HFFc6 (cell line): Measurements from ENCODE around the gene RNF182. TPM values are rescaled to one million over a fixed set of nuclear protein-coding genes. Genes with fewer than 3 reads are reported as not detected.
"Not testable (repeated sequence)": the region's sequence is repeated elsewhere in the genome, so short reads cannot be mapped to it uniquely, and the experiment has no call there.

Experiments
- DNase-seq: peaks from one replicate; pipeline ENCODE4 v3.0.0-alpha.2; 2018
- H3K27ac Mint-ChIP-seq: 2 replicates; pipeline ENCODE4 v1.8.0; 2020; ENCODE audit warnings: mild to moderate bottlenecking, mixed read lengths
- H3K27me3 Mint-ChIP-seq: 2 replicates; pipeline ENCODE4 v1.8.0; 2021; ENCODE audit warnings: mild to moderate bottlenecking, moderate library complexity, mixed read lengths; ENCODE audit not compliant: insufficient read depth
- H3K36me3 Mint-ChIP-seq: 2 replicates; pipeline ENCODE4 v1.8.0; 2021; ENCODE audit warnings: low read depth, mixed read lengths
- H3K4me1 Mint-ChIP-seq: 2 replicates; pipeline ENCODE4 v1.8.0; 2020; ENCODE audit warnings: low read depth, mixed read lengths
- H3K4me3 Mint-ChIP-seq: 2 replicates; pipeline ENCODE4 v1.8.0; 2020; ENCODE audit warnings: mild to moderate bottlenecking, moderate library complexity, mixed read lengths
- H3K9me3 Mint-ChIP-seq: 2 replicates; pipeline ENCODE4 v1.8.0; 2020; ENCODE audit warnings: mild to moderate bottlenecking, mixed read lengths
- total RNA-seq, 6 experiments: library from RNA; stranded (reverse); fragmentation: NEBNext Ultra II Directional; extraction: Animal tissue kit (Norgen Biotek cat#: 25700); gene quantifications; 2 replicates in 1 of 6; 3 replicates in 5 of 6; pipeline ENCODE4 v1.2.3, GENCODE V29; 2021
- TF ChIP-seq, protein P1 (sequence below): fragments of 200-600 bp; sonication (generic); IDR thresholded peaks from 2 replicates; pipeline ENCODE4 v1.5.0; 2021; ENCODE audit warnings: antibody characterized with exemption, mild to moderate bottlenecking

Gene RNF182
- total RNA-seq, 6 experiments from 2014 or later, result 0.48 to 6.1 (median 0.84) TPM

- Mint-ChIP-seq H3K9me3 (peaks cover 9% of the 10 kb centered on the region; the same call in 1 of the 2 replicates), H3K27ac (no peak overlapping the region), H3K4me3 (no peak overlapping the region), H3K27me3 (peaks cover 5% of the 10 kb centered on the region; the same call in 1 of the 2 replicates), H3K36me3 (peaks cover 9% of the 10 kb centered on the region), H3K4me1 (no peaks in the 10 kb centered on the region)
- TF ChIP-seq, protein P1, sequence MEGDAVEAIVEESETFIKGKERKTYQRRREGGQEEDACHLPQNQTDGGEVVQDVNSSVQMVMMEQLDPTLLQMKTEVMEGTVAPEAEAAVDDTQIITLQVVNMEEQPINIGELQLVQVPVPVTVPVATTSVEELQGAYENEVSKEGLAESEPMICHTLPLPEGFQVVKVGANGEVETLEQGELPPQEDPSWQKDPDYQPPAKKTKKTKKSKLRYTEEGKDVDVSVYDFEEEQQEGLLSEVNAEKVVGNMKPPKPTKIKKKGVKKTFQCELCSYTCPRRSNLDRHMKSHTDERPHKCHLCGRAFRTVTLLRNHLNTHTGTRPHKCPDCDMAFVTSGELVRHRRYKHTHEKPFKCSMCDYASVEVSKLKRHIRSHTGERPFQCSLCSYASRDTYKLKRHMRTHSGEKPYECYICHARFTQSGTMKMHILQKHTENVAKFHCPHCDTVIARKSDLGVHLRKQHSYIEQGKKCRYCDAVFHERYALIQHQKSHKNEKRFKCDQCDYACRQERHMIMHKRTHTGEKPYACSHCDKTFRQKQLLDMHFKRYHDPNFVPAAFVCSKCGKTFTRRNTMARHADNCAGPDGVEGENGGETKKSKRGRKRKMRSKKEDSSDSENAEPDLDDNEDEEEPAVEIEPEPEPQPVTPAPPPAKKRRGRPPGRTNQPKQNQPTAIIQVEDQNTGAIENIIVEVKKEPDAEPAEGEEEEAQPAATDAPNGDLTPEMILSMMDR, result no peak
- DNase-seq, result no peak
These were observed 91.2 kb downstream of the RNF182 start for GRCh38 chr6:14015964-14016363.

DNA sequence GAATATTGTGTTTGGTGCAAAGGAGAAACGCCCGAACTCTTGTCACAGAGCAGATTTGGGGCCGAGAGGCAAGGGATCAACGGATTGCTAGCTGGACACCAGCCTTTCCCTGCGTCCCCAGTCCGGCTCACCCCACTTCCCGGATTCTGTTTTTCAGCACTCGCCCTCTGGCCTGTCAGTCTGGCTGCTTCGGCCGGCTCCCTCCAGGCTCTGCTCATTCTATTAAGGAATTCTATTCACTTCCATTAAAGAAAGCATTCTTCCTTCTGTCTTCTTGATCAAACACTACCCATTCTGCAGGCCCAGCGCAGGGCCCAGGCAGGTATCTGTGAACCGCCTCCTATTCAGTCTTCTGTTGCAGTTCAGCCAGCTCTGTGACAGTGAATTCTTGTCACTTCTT, 91.7 kb downstream of the RNF182 start:
- DNase-seq, result no peak
- TF ChIP-seq, protein P1, result no peak
- Mint-ChIP-seq H3K27ac (no peak overlapping the region), H3K4me1 (no peaks in the 10 kb centered on the region), H3K4me3 (no peak overlapping the region), H3K27me3 (peaks cover 4% of the 10 kb centered on the region; the same call in 1 of the 2 replicates), H3K36me3 (peaks cover 9% of the 10 kb centered on the region), H3K9me3 (peaks cover 9% of the 10 kb centered on the region; the same call in 1 of the 2 replicates)

DNA sequence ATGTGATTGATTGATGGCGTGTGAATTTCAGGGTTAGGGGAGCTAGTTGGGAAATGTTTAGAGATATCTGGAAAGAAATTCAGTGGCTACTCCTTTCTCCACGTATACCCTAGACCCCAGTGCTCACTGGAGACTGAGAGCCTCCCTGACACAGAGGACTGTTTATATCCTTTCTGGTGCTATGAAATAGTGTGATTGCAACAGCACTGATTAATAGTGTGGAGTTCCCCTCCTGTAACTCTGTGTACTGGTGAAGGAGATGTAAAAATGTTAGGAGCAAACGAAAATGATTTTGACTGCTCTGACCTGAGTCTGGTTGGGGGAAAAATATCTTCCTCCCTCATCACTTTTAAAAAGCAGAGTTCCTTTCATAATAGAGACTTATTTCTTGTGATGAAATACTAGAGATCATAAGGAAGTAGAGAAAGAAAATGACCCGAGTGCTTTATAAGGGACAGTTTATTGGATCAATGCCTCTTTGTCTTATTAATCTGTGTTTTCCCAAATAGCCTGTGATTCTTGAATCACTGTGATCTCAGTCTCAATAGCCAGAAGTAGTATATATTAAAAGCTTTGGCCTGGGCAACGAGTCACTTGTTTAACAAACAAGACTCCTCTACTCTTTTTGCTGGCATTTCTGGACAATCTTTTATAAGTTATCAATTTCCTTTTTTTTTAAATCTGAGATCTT, 92.3 kb downstream of the RNF182 start:
- no peak overlapping the region for H3K4me3 Mint-ChIP-seq
- no peak overlapping the region for H3K27ac Mint-ChIP-seq
- no peak for DNase-seq
- TF ChIP-seq, protein P1, result no peak
- H3K9me3 Mint-ChIP-seq, result peaks cover 9% of the 10 kb centered on the region; the same call in 1 of the 2 replicates
- H3K4me1 Mint-ChIP-seq, result no peaks in the 10 kb centered on the region
- peaks cover 9% of the 10 kb centered on the region for H3K36me3 Mint-ChIP-seq
- H3K27me3 Mint-ChIP-seq, result peaks cover 4% of the 10 kb centered on the region

- Mint-ChIP-seq H3K27me3 (peaks cover 2% of the 10 kb centered on the region), H3K9me3 (peaks cover 9% of the 10 kb centered on the region)
These were observed 93.1 kb downstream of the RNF182 start for GRCh38 chr6:14017626-14018475.

DNA sequence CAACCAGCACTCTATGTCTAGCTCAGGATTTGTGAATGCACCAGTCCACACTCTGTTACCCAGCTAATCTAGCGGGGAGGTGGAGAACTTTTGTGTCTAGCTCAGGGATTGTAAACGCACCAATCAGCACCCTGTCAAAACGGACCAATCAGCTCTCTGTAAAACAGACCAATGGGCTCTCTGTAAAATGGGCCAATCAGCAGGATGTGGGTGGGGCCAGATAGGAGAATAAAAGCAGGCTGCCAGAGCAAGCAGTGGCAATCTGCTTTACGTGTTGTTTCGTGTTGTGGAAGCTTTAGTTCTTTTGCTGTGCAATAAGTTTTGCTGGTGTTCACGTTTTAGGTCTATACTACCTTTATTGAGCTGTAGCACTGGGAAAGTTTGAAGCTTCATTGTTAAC, 93.8 kb downstream of the RNF182 start:
- not testable (repeated sequence) for DNase-seq, H3K27me3 Mint-ChIP-seq, H3K9me3 Mint-ChIP-seq, H3K36me3 Mint-ChIP-seq, H3K4me3 Mint-ChIP-seq, H3K27ac Mint-ChIP-seq, H3K4me1 Mint-ChIP-seq

More at GRCh38 chr6:14017626-14018475, 93.1 kb downstream of the RNF182 start:
- no peak overlapping the region for H3K4me3 Mint-ChIP-seq
- no peaks in the 10 kb centered on the region for H3K4me1 Mint-ChIP-seq
- TF ChIP-seq, protein P1, result no peak
- DNase-seq, result no peak
- peaks cover 9% of the 10 kb centered on the region for H3K36me3 Mint-ChIP-seq
- no peak overlapping the region for H3K27ac Mint-ChIP-seq

DNA sequence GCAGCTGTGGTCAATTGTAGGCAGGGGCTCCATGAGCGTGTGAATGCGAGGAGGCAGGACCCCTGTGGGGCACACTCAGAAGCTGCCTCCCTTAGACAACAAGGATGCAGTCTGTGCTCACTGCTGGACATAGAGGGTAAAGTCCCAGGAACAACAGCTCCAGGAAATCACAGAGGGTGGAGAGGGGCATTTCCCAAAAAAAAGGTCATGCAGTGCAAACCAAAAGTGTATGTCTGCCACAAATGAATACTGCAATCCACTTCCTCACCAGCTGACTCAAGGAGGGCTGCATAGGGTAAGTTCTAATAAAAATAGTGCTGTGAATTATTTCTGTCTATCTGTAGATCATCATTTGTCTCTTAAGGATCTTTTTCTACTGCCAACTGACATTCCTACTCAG, 95.8 kb downstream of the RNF182 start:
- no peak for DNase-seq
- no peak overlapping the region for H3K27ac Mint-ChIP-seq
- peaks cover 9% of the 10 kb centered on the region for H3K9me3 Mint-ChIP-seq
- peaks cover 9% of the 10 kb centered on the region for H3K36me3 Mint-ChIP-seq
- H3K4me3 Mint-ChIP-seq, result no peak overlapping the region
- H3K27me3 Mint-ChIP-seq, result peaks cover 4% of the 10 kb centered on the region
- TF ChIP-seq, protein P1, result no peak
- peaks cover 9% of the 10 kb centered on the region for H3K4me1 Mint-ChIP-seq
